HUES64 (cell line): Measurements from ENCODE around the gene RPRD1B.

ENCODE experiments used
- H3K27ac ChIP-seq: 2 replicates; pipeline ENCODE4 v1.7.0; 2013; ENCODE audit warnings: low read depth, low read length, inconsistent platforms
- H3K27me3 ChIP-seq: 2 replicates; pipeline ENCODE4 v1.6.1; 2013; ENCODE audit warnings: mild to moderate bottlenecking, low read length; ENCODE audit not compliant: insufficient read depth
- H3K36me3 ChIP-seq: 2 replicates; pipeline ENCODE4 v1.6.1; 2013; ENCODE audit warnings: mild to moderate bottlenecking, low read length; ENCODE audit not compliant: insufficient read depth
- H3K4me1 ChIP-seq: 2 replicates; pipeline ENCODE4 v1.6.1; 2013; ENCODE audit warnings: mild to moderate bottlenecking, low read length, moderate library complexity; ENCODE audit not compliant: insufficient read depth
- H3K4me3 ChIP-seq: 2 replicates; pipeline ENCODE4 v1.5.1; 2013; ENCODE audit warnings: mild to moderate bottlenecking, low read length, moderate library complexity
- H3K9ac ChIP-seq: 2 replicates; pipeline ENCODE4 v1.6.1; 2013; ENCODE audit warnings: mild to moderate bottlenecking, low read depth, low read length
- H3K9me3 ChIP-seq: 2 replicates; pipeline ENCODE4 v1.6.1; 2013; ENCODE audit warnings: low read depth, low read length; ENCODE audit not compliant: insufficient read depth
- WGBS: fragments of 150-250, 120-280 bp; methylation state at CpG from one replicate; pipeline ENCODE4 v1.1.7; 2013; ENCODE audit warnings: missing lambda C conversion rate; 5-methylcytosine and 5-hydroxymethylcytosine counted together

The RPRD1B gene

DNA sequence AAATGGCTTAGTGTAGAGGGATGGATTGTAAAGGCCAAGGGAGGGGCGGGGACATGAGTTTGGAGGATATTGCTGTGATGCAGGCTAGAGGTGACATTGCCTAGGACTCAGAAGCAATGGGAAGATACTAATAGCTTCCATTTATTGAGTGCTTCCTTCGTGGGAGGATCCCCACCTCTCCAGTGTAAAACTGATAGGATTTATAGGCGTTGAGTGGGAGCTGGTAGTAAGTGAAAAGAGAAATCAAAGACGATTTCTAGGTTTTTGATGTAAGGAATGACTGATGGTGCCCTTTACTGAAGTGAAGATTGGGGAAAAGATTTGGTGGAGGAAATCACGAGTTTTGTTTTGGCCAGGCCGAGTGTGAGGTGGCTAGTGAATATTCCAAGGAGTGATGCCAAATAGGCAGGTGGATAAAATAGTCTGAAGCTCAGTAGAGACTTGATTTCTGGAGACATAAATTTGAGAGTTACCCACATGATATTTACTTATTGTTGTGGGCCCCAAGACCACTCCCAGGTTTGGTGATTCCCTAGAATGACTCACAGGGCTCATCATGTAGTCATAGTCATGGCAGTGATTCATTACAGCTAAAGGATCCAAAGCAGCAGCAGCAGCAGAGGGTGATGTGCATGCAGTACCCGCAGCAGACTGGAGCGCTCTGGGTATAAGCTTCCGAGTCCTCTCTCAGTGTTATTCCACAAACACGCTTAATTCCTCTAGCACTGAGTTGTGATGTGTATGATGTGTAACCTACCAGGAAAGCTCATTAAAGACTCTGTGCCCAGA lies 10.2 kb downstream of the RPRD1B start:
- Histone ChIP-seq H3K27ac (no peak overlapping the region), H3K27me3 (no peaks in the 10 kb centered on the region), H3K9me3 (no peaks in the 10 kb centered on the region), H3K9ac (no peak overlapping the region), H3K4me3 (no peak overlapping the region), H3K36me3 (peaks cover 66% of the 10 kb centered on the region), H3K4me1 (peaks cover 19% of the 10 kb centered on the region)
- WGBS = 94% methylated on average over 10 of the region's 10 CpGs

DNA sequence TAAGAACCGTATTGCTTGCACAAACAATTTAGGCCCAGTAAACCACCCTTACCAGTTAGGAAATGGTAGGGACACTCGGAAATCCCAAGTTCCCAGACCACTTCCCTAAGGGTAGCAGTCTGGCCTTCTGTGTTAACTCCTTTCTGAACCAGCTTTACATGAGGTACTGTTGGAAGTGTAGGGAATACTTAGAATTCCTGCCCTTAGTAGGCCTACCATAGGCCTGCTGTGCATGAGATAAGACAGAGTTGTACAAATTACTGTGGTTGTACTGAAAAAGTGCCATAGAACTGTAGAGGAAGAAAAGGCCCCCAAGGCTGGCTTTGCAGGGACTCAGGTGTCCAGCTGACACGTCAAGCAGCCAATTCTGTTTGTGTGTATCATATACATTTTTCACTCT lies 11.1 kb downstream of the RPRD1B start:
- Histone ChIP-seq H3K4me3 (no peak overlapping the region), H3K9me3 (no peaks in the 10 kb centered on the region), H3K36me3 (peaks cover 70% of the 10 kb centered on the region), H3K9ac (no peak overlapping the region), H3K27me3 (no peaks in the 10 kb centered on the region), H3K27ac (no peak overlapping the region), H3K4me1 (peaks cover 19% of the 10 kb centered on the region)
- WGBS = 91% methylated on average over 3 of the region's 3 CpGs

DNA sequence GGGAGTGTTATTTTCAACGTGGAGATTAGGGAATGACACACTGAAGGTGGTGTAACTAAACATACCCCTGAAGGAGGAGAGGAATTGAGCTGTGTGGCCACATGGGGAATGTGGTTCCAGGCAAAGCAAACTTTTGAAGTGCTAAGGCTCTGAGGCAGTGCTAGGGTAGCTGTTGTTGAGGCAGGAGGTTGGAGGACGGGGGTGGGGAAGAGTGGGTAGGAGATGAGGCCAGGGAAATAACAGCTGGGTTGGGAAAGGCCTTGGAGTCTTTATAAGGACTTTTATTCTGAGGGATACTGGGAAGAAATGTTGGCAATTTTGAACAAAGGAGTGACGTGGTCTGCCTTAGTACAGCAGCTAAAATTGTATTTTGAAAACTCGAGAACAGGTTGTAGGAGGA lies 13.0 kb downstream of the RPRD1B start:
- Histone ChIP-seq H3K4me1 (peaks cover 27% of the 10 kb centered on the region), H3K9ac (no peak overlapping the region), H3K27ac (no peak overlapping the region), H3K36me3 (peaks cover 71% of the 10 kb centered on the region), H3K9me3 (no peaks in the 10 kb centered on the region), H3K27me3 (no peaks in the 10 kb centered on the region), H3K4me3 (no peak overlapping the region)
- 65% methylated on average over 4 of the region's 4 CpGs for WGBS

DNA sequence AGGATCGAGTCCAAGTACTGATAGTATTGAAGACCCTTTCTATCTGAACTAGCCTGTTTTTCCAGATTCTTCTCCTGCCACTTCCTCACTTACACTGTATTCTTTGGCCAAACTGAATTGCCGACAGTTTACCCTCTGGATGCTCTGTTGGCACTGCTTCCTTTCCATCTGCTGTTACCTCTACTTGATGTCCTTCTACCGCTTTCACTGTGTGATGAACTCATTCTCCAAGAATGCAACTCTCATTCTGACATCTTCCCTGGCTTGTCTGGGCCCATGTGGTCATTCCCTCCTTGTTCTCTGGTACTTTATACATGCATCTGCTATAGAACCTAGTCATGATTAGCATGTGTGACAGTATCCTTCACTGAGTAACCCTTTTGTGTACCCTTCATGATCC lies 16.3 kb downstream of the RPRD1B start:
- Histone ChIP-seq H3K4me1 (peaks cover 27% of the 10 kb centered on the region), H3K9ac (peak overlapping the region; percentile 3; the same call in 1 of the 2 replicates), H3K27ac (peak overlapping the region; percentile 23; the same call in 1 of the 2 replicates), H3K4me3 (no peak overlapping the region), H3K27me3 (no peaks in the 10 kb centered on the region), H3K9me3 (no peaks in the 10 kb centered on the region), H3K36me3 (peaks cover 57% of the 10 kb centered on the region)
- WGBS = 79% methylated on average over 3 of the region's 3 CpGs

DNA sequence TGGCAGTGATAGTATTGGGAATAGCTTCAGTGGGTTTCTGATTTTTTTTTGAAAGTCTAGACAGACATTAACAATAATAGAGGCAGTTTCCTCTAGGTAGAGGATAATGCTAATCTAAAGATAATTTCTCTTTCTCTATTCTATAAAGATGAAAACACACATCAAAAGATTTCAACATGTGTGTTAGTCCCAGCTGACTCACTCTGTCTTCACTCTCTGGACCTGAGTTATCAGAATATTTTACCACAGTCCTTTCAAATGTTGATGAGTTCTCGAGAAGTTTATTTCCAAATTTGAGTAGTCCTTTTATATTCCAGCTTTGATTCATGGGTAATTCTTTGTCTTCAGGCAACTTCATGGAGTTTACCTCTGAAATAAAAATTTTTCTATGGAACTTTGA lies 17.1 kb downstream of the RPRD1B start:
- no peaks in the 10 kb centered on the region for H3K9me3 ChIP-seq
- no peak overlapping the region for H3K4me3 ChIP-seq
- H3K27me3 ChIP-seq = no peaks in the 10 kb centered on the region
- 100% methylated on average over 1 of the region's 1 CpG for WGBS
- no peak overlapping the region; the same call in 1 of the 2 replicates for H3K9ac ChIP-seq
- H3K27ac ChIP-seq = no peak overlapping the region; the same call in 1 of the 2 replicates
- H3K4me1 ChIP-seq = peaks cover 20% of the 10 kb centered on the region
- peaks cover 48% of the 10 kb centered on the region for H3K36me3 ChIP-seq

DNA sequence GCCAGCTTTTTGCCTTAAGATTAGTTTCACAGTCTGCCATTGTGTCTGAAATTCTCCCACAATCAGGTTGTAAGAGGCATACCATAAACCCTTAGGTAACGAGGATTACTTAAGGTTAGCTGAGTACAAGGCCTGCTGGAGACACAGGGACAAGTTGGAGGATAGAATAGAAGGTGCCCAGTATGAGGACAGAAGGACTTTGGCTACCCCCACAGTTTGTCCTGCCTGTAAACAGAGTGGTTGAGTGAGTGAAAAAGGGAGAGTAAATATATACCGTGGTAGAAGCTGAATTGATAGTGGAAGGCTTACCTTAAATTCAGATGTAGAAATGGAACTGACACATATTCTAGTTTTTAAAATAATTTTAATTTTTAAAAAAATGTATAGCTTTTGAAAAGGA lies 19.3 kb downstream of the RPRD1B start:
- H3K27ac ChIP-seq = no peak overlapping the region
- no peak overlapping the region for H3K9ac ChIP-seq
- no peaks in the 10 kb centered on the region for H3K27me3 ChIP-seq
- no peak overlapping the region for H3K4me3 ChIP-seq
- H3K36me3 ChIP-seq = peaks cover 50% of the 10 kb centered on the region
- H3K9me3 ChIP-seq = no peaks in the 10 kb centered on the region
- WGBS = 94% methylated on average over 2 of the region's 2 CpGs
- peaks cover 11% of the 10 kb centered on the region; the same call in 1 of the 2 replicates for H3K4me1 ChIP-seq

DNA sequence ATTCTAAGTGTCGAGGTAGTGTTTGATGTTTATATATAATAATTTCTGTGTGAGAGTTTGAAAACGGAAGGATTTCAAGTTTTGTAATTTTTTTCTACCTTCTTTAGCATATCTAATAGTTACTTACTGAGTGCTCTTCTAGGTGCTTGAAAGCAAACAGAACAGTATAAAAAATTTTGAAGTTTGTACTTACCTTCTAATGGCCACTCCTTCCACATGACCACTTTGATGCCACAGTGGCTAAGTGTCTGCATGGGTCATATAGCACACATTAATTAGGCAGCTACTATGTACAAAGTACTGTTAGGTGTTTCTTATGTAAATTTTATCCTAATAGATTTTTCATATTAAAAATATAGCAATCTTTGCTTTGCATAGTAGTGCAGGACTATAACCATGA lies 21.1 kb downstream of the RPRD1B start:
- 100% methylated on average over 1 of the region's 2 CpGs for WGBS
- Histone ChIP-seq H3K27ac (no peak overlapping the region), H3K4me3 (no peak overlapping the region), H3K36me3 (peaks cover 58% of the 10 kb centered on the region), H3K9ac (no peak overlapping the region), H3K4me1 (peaks cover 11% of the 10 kb centered on the region; the same call in 1 of the 2 replicates), H3K9me3 (no peaks in the 10 kb centered on the region), H3K27me3 (no peaks in the 10 kb centered on the region)

DNA sequence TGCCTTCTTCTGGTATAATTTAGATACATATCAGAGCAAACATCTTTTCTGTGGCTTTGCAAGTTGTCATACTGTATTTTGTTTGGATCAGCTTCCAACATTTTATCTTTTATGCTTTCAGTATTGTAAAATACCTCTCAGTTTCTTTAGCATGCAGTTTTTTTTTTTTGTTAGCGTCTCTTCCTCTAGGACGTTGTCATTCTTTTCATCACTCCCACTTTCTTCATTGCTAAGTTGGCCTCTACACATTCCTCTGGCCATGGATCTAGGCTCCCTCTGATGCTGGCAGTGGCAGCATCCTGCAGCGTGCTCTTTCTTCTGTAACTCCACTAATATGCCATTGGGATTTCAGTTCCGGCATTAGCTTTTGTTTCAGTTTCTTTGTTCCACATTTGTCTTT lies 21.7 kb downstream of the RPRD1B start:
- WGBS = 80% methylated on average over 4 of the region's 4 CpGs
- Histone ChIP-seq H3K9ac (no peak overlapping the region), H3K36me3 (peaks cover 58% of the 10 kb centered on the region), H3K4me3 (no peak overlapping the region), H3K9me3 (no peaks in the 10 kb centered on the region), H3K27me3 (no peaks in the 10 kb centered on the region), H3K27ac (no peak overlapping the region), H3K4me1 (peaks cover 7% of the 10 kb centered on the region; the same call in 1 of the 2 replicates)

DNA sequence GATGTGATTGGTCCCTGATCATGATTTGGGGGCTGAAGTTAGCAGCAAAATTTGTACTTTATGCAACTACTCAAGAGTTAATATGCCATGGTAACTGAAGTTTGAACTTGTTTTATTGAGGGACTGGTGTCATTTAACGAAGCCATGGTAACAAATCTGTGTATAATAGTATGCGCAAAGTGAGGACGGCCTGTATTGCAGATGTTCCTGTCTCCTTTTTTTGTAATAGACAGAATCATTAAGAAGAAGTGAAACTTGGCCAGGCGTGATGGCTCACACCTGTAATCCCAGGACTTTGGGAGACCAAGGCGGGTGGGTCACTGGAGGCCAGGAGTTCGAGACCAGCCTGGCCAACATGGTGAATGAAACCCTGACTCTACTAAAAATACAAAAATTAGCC lies 22.3 kb downstream of the RPRD1B start:
- Histone ChIP-seq H3K4me1 (peaks cover 3% of the 10 kb centered on the region; the same call in 1 of the 2 replicates), H3K9me3 (no peaks in the 10 kb centered on the region), H3K27me3 (no peaks in the 10 kb centered on the region), H3K27ac (no peak overlapping the region), H3K4me3 (no peak overlapping the region), H3K36me3 (peaks cover 58% of the 10 kb centered on the region), H3K9ac (no peak overlapping the region)
- WGBS = 97% methylated on average over 6 of the region's 6 CpGs

DNA sequence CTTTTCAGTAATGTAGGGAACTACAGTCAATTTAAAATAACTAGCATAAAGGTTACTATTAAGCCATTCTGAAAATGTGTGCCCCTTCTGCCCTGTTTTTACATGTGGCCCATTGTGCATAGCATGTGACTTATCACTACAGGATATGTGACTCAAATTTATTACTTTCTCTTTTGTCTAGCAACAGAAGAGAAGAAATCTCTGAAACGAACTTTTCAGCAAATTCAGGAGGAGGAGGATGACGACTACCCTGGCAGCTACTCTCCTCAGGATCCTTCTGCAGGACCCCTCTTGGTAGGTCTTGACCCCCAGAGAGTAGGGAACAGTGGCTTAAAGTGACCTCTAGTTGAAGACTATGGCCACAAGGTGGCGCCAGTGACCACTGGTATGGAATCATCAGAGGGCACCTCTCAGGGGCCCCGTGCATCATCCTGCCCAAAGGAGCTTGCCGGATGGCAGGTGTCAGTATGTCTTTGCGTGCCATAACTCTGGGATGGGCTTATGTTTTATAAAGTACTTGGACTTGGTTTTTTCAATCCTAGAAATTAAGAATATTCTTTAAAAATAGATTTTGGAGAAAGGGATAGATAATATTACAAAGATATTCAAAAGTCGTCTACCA lies 23.9 kb downstream of the RPRD1B start:
- H3K27me3 ChIP-seq = no peaks in the 10 kb centered on the region
- no peak overlapping the region for H3K27ac ChIP-seq
- H3K4me3 ChIP-seq = no peak overlapping the region
- peaks cover 3% of the 10 kb centered on the region; the same call in 1 of the 2 replicates for H3K4me1 ChIP-seq
- 44% methylated on average over 7 of the region's 7 CpGs for WGBS
- H3K36me3 ChIP-seq = peaks cover 61% of the 10 kb centered on the region
- H3K9me3 ChIP-seq = no peaks in the 10 kb centered on the region
- no peak overlapping the region for H3K9ac ChIP-seq

DNA sequence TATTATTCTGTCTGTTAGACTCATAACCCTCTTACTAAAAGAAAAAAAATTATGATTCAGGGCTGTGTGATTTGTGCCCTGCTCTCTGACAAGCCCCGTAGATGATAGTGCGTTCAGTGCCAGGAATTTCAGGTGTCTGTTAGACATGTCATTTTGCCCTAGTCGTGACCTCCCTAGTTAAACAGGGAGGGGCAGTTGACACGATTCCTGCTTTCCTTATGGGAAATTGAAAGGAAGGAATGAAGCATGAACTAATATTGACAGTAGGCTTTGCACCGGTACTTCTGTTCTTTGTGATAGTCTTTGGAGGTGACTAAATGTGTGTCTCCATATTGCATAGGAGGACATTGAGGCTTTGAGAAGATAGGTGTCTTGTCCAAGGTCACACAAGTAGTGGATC lies 26.3 kb downstream of the RPRD1B start:
- no peaks in the 10 kb centered on the region for H3K27me3 ChIP-seq
- H3K4me3 ChIP-seq = no peak overlapping the region
- H3K36me3 ChIP-seq = peaks cover 75% of the 10 kb centered on the region
- WGBS = 94% methylated on average over 5 of the region's 5 CpGs
- peaks cover 3% of the 10 kb centered on the region; the same call in 1 of the 2 replicates for H3K4me1 ChIP-seq
- no peaks in the 10 kb centered on the region for H3K9me3 ChIP-seq
- no peak overlapping the region for H3K9ac ChIP-seq
- no peak overlapping the region for H3K27ac ChIP-seq
